Sciatic nerve (tissue), 2 donors: ENCODE measurements around the gene ROBO2. TPM values are rescaled to one million over a fixed set of nuclear protein-coding genes. Genes with fewer than 3 reads are reported as not detected.

Experiments used
- ATAC-seq: fragments of 200-7000 bp; cut with Tn5 transposase; one replicate; pipeline ENCODE4 v1.9.1; 2020; ENCODE audit warnings: mild to moderate bottlenecking, moderate library complexity
- DNase-seq: peaks from one replicate; pipeline ENCODE4 v3.0.0-alpha.2; 2020; ENCODE audit warnings: low spot score
- intact Hi-C: fragments of 100-400 bp; cut with DNase I; formaldehyde crosslinking; loops from one replicate; pipeline ENCODE4 v1.14.2; 2022
- total RNA-seq: library from RNA; stranded (reverse); fragmentation: NEBNext Ultra II Directional; extraction: Animal tissue kit (Norgen Biotek cat#: 25700); gene quantifications from one replicate; pipeline ENCODE4 v1.2.1, GENCODE V29; 2021
- donor health status: DM: no; HTN: no; CAD: no.
- donor health status: DM: no; HTN: no; CAD: no.

ROBO2 gene
- total RNA-seq, 1 donor from 2014 or later = 1.6 TPM

DNA sequence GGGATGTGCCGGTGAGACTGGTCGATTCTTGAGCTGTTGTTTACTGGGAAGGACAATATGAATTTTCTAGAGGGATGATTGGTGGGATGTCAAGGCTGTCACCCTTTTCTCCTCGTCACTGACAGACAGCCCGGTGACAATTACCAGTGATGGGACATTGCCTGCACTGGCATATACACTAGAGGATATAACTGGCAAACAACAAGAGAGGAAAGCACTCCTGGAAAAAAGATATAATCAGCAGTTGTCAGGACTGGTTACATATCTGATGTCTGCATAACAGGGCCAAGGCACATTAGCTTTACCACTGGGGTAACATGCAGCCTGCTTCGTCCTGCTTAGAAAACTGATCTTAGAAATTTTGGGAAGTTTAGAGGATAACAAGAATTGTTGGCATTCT, 131.1 kb downstream of the ROBO2 start:
- DNase-seq = no peak
- intact Hi-C loops = no loop called here
- no peak for ATAC-seq

- intact Hi-C loops = no loop called here
- no peak for DNase-seq
- no peak for ATAC-seq
These were observed 139.9 kb downstream of the ROBO2 start for GRCh38 chr3:77179762-77180161.

DNA sequence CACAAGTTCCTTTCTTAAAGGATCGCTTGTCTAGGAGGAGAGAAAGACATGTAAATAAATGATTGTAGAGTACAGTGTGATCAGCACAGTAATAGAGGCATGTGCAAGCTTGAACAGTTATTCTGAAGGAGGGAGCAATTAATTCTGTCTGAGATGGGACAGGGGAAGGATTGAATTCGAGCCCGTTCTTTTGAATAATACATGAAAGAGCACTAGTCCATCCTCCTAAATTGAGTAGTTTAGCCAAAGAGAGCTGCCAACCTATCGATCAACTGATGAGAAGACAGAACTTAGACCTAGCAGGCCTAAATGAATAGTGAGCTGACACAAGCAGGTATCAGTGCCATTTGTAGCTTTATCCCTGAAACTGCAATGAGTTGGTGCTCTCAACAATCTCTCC, 142.4 kb downstream of the ROBO2 start:
- DNase-seq (no peak), ATAC-seq (no peak)
- intact Hi-C loops = no loop called here

GRCh38 chr3:77186319-77186718, 146.4 kb downstream of the ROBO2 start:
- intact Hi-C loops = no loop called here
- DNase-seq (no peak), ATAC-seq (no peak)

DNA sequence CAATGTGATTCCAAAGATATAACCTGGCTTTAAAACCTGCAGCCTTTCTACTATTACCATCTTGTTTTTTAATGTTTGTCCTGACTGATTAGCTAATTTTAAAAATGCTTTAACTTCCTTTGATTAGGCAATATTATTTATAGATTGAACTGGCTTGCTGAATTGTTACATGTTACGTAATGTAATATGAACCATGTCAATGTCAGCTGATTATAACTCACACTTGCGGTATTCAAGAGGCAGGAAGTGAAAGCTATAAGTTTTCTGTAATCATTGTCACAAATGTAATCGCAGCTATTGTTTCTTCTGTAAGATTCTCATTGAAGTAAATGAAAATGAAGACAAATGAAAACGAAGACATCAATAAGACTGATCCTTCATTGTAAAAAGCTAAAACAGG, 146.8 kb downstream of the ROBO2 start:
- ATAC-seq (no peak), DNase-seq (no peak)
- intact Hi-C loops = no loop called here

DNA sequence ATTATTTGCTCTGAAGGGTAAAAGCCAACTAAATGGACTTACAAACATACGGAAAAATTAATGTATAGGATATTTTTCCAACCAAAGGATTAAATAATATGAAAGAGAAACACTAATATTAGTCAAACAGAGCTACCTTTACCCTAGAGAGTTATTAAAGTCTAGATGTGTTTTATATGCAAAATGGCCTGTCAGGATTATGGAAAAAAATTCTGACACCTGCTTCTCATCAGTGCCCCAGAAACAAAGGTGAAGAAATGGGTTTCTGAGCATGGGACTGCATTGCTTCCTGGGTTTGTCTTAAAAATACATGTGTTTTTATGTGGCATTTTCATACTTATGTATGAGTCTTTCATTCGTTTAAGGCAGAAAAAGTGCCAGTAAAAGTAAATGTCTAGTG, 148.3 kb downstream of the ROBO2 start:
- DNase-seq = no peak
- ATAC-seq = no peak
- intact Hi-C loops = no loop called here

- ATAC-seq = no peak
- DNase-seq = no peak
- intact Hi-C loops = no loop called here
These were observed 149.4 kb downstream of the ROBO2 start for GRCh38 chr3:77189258-77189657.

- ATAC-seq = no peak
- intact Hi-C loops = no loop called here
These were observed 149.8 kb downstream of the ROBO2 start for GRCh38 chr3:77189684-77190083.

GRCh38 chr3:77190374-77190773, 150.5 kb downstream of the ROBO2 start:
- DNase-seq (no peak), ATAC-seq (no peak)
- intact Hi-C loops = no loop called here

More at GRCh38 chr3:77189684-77190083, 149.8 kb downstream of the ROBO2 start:
- no peak for DNase-seq

- DNase-seq = no peak
- intact Hi-C loops = no loop called here
- no peak for ATAC-seq
These were observed 151.1 kb downstream of the ROBO2 start for GRCh38 chr3:77191014-77191413.

GRCh38 chr3:77191640-77192039, 151.7 kb downstream of the ROBO2 start:
- intact Hi-C loops = no loop called here
- ATAC-seq (no peak), DNase-seq (no peak)

DNA sequence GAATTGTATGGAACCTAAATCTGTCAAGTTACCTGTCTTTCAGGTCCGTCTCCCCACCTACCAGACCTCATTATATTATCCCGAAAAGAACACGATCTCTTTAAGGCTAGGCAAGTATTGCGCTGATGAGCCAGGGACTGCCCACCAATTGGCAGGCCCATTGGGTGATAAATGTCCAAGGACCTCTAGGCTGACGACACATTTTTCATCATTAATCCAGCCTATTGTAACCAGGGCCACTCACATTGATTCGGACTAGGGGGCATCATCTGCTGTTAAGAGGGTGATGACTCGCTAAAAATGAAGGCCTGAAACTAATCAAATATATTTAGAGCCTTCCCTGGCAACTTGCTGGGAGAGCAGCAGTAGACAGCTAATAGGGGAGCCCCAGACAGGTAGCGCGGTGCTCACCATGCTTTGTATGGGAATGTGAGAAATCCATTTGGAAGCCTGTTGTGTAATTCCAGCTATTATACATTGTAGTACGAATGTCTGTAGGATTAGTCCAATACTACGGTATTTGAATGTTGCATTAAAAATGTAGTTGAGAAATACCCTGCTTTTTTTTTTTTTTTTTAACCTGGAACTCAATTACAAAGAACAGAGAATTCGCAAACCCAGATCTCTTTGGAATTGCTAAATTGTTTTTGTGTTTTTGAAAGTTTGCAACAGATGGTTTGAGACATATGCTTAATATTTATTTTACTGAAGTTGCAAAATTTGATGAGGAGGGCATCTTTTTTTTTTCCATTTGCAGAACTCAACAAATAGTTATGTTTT, 156.1 kb downstream of the ROBO2 start:
- intact Hi-C loops = no loop called here
- no peak for ATAC-seq
- DNase-seq = no peak

GRCh38 chr3:77197408-77197807, 157.5 kb downstream of the ROBO2 start:
- DNase-seq = no peak
- intact Hi-C loops = no loop called here
- ATAC-seq = no peak

- intact Hi-C loops = no loop called here
- ATAC-seq (no peak), DNase-seq (no peak)
These were observed 164.0 kb downstream of the ROBO2 start for GRCh38 chr3:77203851-77204250.

DNA sequence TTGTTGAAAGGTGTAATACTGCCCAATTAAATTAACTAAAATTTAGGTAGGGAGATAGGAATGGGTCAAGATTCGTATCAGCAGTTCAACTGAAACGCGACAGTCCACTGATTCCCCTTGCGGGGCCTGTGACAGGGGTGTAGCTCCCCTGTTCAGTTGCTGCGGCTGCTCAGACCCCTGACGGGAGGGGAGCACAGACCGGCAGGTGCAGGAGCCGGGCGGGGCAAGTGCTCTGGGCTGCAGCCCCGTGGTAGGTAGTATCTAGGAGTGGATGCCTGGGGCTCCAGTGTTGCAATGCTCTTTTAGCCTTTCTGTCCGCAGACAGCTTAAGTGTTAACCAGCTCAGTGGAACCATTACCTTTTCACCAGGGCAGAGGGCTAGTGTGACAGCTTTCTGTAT, 164.9 kb downstream of the ROBO2 start:
- intact Hi-C loops = no loop called here
- no peak for ATAC-seq
- no peak for DNase-seq

GRCh38 chr3:77207753-77208152, 167.9 kb downstream of the ROBO2 start:
- ATAC-seq = no peak
- intact Hi-C loops = no loop called here
- no peak for DNase-seq

DNA sequence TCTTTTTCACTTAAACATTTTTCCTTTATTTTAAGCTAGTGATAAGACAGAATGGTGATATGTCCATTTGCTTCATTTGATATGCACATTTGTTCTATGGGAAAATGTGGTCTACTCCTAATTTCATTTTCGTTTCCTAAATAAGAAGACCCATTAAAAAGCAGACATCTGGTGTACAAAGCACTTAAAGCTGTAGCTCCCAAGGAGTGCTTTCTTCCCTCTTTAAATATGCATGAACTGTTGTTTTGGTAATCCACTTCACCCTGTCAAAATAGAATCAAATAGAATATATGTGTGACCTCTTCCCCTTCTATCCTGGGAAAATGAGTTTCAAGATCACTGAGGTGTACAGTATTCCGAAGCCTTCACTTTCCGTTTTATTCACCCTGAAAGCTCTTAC, 182.8 kb downstream of the ROBO2 start:
- DNase-seq (no peak), ATAC-seq (no peak)
- intact Hi-C loops = no loop called here

DNA sequence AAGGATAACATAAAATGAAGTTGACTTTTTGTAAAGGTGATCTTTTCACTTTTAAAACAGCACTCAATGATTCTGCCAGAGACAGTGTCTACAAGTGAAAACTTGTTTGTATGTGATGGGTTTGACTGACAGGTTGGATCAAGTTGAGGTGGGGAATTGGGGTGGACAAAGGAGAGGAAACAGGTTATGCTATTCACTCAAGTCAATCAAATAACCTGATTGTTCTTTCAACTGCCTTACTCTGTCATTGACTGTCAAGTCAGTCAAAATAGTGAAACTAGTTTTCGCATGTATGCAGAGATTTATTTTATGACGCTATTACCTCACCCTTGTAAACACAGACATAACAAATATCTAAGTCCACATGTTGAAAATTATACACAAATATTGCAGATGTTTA, 187.7 kb downstream of the ROBO2 start:
- DNase-seq = no peak
- intact Hi-C loops = no loop called here
- ATAC-seq = no peak

DNA sequence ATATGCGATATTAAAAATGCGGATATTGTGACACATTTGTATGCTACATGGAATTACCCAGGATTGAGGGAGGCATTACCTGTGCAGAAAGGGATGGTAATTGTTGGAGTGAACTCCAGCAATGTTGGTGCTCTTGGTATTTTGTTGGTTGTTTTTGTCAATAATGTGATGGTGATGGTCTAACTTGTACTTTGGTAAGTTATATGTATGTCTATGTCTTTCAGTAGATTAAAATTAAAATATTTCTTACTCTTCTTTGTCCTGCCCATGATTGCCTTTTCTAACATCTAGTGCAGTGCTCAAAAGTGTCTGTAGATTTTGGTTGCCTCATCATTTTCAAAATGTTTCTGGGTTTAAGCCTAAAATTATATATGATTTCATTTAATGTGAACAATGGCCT, 192.7 kb downstream of the ROBO2 start:
- intact Hi-C loops = no loop called here
- ATAC-seq = no peak
- DNase-seq = no peak

DNA sequence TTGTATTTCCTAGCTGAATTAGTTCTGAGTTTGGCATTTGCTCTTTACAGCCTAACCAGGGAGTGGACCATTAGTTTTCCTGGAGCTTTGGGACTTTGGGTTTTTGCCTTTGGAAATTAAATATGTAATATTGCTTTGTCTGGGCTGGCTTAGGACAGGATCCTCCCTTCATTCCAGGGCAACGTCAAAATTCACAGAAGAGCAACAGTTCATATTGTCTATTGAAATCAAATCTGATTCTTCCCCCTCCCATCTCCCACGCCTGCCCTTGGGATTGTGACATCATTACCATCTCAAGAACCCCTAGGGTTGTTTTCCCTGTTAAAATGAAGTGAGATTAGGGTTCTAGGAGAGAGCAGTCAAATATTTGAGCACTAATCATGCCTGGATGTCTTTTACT, 194.1 kb downstream of the ROBO2 start:
- ATAC-seq (no peak), DNase-seq (no peak)
- intact Hi-C loops = no loop called here

DNA sequence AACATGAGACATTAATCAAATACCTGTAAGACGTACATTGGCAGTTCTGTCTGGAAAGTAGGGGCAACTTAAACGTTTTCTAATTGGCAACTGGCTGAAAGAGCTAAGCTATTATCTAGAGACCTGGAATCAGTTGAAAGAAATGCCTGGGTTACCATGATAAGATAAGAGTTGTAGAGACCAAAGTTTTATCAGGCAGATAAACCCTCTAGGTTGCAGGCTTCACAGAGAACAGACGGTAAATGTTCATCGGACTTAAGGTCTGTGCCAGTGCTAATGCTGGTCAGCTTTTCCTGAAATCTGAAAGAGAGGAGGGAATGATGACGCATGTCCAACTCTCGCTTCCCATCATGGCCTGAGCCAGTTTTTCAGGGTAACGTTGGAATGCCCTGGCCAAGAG, 196.2 kb downstream of the ROBO2 start:
- intact Hi-C loops = no loop called here
- ATAC-seq = no peak

More for the DNA sequence above, 196.2 kb downstream of the ROBO2 start:
- DNase-seq = no peak
